Upper lobe of left lung (tissue), 6 donors: ENCODE measurements around the gene ISG15. TPM values are rescaled to one million over a fixed set of nuclear protein-coding genes. Genes with fewer than 3 reads are reported as not detected.

Source experiments
- ATAC-seq, 2 donors: fragments of 200-7000 bp; cut with Tn5 transposase; one replicate each; pipeline ENCODE4 v1.9.1; 2022; ENCODE audit warnings: mild to moderate bottlenecking in 2 of 2, moderate library complexity in 2 of 2; ENCODE audit not compliant: low FRiP score in 2 of 2
- DNase-seq, 2 donors: peaks; one replicate each; pipeline ENCODE4 v3.0.0-alpha.2; 2019 to 2020
- H3K27ac ChIP-seq, 4 donors: fragments of 200-600 bp; sonication (generic); one replicate each; pipeline ENCODE4 v1.5.1; 2016 to 2019
- H3K27me3 ChIP-seq, 4 donors: fragments of 200-600 bp; sonication (generic); one replicate each; pipeline ENCODE4 v1.5.1; 2017 to 2019
- H3K36me3 ChIP-seq, 4 donors: fragments of 200-600 bp; sonication (generic); one replicate each; pipeline ENCODE4 v1.5.1; 2016 to 2019
- H3K4me1 ChIP-seq, 4 donors: fragments of 200-600 bp; sonication (generic); one replicate each; pipeline ENCODE4 v1.5.1; 2018 to 2019
- H3K4me3 ChIP-seq, 4 donors: fragments of 200-600 bp; sonication (generic); one replicate each; pipeline ENCODE4 v1.5.1; 2017 to 2019; ENCODE audit warnings: mild to moderate bottlenecking in 2 of 4, moderate library complexity in 1 of 4
- H3K9me3 ChIP-seq, 4 donors: fragments of 200-600 bp; sonication (generic); one replicate each; pipeline ENCODE4 v1.5.1; 2018 to 2019
- EP300 ChIP-seq, 4 donors: sonication (generic); formaldehyde crosslinking; IDR thresholded peaks; one replicate each; pipeline ENCODE4 v1.5.1; 2017; ENCODE audit warnings: antibody characterized with exemption in 4 of 4, control low read depth in 2 of 4
- POLR2A ChIP-seq, 4 donors: fragments of 450-650 bp; IDR thresholded peaks; one replicate each; pipeline ENCODE4 v1.5.1; 2016 to 2017; ENCODE audit warnings: antibody characterized with exemption in 4 of 4, mild to moderate bottlenecking in 2 of 4
- POLR2AphosphoS5 ChIP-seq, 2 donors: sonication (generic); formaldehyde crosslinking; IDR thresholded peaks; one replicate each; pipeline ENCODE4 v1.5.1; 2017; ENCODE audit warnings: antibody characterized with exemption in 2 of 2
- WGBS, 2 donors: methylation state at CpG; one replicate each; pipeline ENCODE4 v1.1.5; 2017 to 2018; 5-methylcytosine and 5-hydroxymethylcytosine counted together
- total RNA-seq, 6 donors: library from RNA; depleted of rRNA in 4 of 6; stranded (reverse); fragments of >200 nt in 4 of 6; gene quantifications; one replicate each; pipeline versions ENCODE4 v1.1.0 to v1.2.1, GENCODE V29; 2016 to 2021
- TF ChIP-seq, protein P1 (sequence below), 6 experiments: fragments of 450-650 bp in 4 of 6; fragments of 200-600 bp in 2 of 6; sonication (generic) in 2 of 6; IDR thresholded peaks; one replicate each; pipeline ENCODE4 v1.5.1; 2016 to 2019; ENCODE audit warnings: antibody characterized with exemption in 6 of 6
- donor health status: DM: no; HTN: no; CAD: no; lungs with moderate emphysema.
- donor health status: DM: no; HTN: yes; CAD: no; lungs with severe emphysema.

ISG15 gene
- total RNA-seq, 6 donors from 2014 or later: 32.5 to 180 (median 63.8) TPM

DNA sequence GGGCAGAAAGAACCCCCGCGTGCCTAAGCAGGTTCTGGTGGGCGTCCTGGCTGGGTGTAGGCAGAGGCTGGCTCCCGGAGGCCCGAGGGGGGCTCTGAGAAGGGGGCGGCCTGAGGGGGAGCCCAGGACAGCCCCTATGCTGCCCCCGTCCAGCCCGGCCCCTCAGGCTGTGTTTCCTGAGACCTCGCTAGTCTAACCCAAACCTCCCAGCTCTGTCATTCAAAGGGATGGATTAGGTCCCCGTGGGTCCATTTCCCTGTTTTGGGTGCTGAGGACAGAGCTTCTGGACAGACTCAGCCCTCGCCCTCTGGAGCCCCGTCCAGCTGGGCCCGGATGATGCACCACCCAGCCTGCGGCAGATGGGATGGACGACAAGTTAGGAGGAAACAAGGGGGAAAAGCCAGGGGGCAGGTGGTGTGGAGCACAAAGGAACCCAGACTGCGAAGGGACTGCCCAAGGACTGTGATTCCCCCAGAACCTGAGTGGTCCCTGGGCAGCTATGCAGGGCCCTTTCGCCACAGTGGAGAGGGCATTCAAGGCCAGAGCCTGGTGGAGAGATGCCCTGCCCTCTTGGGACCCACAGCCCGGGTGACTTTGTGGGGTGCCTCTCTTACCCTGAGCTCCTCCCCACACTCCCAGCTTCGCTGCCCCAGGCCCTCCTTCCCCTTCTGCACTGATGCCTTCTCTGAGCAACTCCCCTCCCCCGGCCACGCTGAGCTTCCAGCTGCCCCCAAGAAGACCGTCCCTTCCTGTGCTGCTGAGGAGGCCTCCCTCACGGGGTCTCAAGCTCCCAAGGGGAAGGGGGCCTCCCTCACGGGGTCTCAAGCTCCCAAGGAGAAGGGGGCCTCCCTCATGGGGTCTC, 16.2 kb upstream of the ISG15 start:
- WGBS, 2 donors: 74 to 80% methylated on average over 13 to 23 of the region's 24 CpGs

DNA sequence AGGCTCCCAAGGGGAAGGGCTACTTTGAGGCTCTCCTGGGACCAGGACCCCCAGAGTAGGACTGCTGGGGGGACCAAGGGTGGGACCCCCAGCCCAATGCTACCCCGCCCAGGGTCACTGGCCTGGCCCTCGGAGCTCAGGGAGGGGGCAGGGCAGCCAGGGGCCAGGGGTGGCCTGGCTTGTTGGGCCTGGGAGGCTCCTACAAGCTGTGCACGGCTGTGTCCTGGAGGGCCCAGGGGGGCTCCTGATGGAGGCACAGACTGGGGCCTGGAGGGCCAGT, 15.6 kb upstream of the ISG15 start:
- 100% methylated on average over 1 of the region's 3 CpGs; no CpG with 5 or more reads in 1 of the 2 donors for WGBS, 2 donors
- ATAC-seq (no peak), DNase-seq (no peak)
- H3K4me3 ChIP-seq: no peak overlapping the region
- TF ChIP-seq EP300 (IDR thresholded peaks at IDR 0.05) (no peak), POLR2AphosphoS5 (IDR thresholded peaks at IDR 0.05) (no peak), POLR2A (IDR thresholded peaks at IDR 0.05) (no peak)
- TF ChIP-seq, protein P1, sequence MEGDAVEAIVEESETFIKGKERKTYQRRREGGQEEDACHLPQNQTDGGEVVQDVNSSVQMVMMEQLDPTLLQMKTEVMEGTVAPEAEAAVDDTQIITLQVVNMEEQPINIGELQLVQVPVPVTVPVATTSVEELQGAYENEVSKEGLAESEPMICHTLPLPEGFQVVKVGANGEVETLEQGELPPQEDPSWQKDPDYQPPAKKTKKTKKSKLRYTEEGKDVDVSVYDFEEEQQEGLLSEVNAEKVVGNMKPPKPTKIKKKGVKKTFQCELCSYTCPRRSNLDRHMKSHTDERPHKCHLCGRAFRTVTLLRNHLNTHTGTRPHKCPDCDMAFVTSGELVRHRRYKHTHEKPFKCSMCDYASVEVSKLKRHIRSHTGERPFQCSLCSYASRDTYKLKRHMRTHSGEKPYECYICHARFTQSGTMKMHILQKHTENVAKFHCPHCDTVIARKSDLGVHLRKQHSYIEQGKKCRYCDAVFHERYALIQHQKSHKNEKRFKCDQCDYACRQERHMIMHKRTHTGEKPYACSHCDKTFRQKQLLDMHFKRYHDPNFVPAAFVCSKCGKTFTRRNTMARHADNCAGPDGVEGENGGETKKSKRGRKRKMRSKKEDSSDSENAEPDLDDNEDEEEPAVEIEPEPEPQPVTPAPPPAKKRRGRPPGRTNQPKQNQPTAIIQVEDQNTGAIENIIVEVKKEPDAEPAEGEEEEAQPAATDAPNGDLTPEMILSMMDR (IDR thresholded peaks at IDR 0.05): no peak
- H3K27me3 ChIP-seq: peaks cover 0 to 41% (median 18%) of the 10 kb centered on the region in 4 donors
- H3K9me3 ChIP-seq: no peaks in the 10 kb centered on the region
- H3K27ac ChIP-seq: no peak overlapping the region
- no peaks in the 10 kb centered on the region for H3K36me3 ChIP-seq
- peaks cover 25 to 45% (median 38%) of the 10 kb centered on the region in 4 donors for H3K4me1 ChIP-seq

More for the DNA sequence above, 16.2 kb upstream of the ISG15 start:
- peaks cover 0 to 2% (median under 1%) of the 10 kb centered on the region in 4 donors for H3K9me3 ChIP-seq
- H3K4me1 ChIP-seq: peaks cover 25 to 44% (median 37%) of the 10 kb centered on the region in 4 donors
- DNase-seq (peak in 1 of 2 donors; percentile 61), ATAC-seq (no peak)
- no peak overlapping the region for H3K27ac ChIP-seq
- H3K27me3 ChIP-seq: peaks cover 0 to 41% (median 18%) of the 10 kb centered on the region in 4 donors
- H3K36me3 ChIP-seq: no peaks in the 10 kb centered on the region
- no peak for TF ChIP-seq POLR2A (IDR thresholded peaks at IDR 0.05)
- no peak for TF ChIP-seq EP300 (IDR thresholded peaks at IDR 0.05)
- TF ChIP-seq, protein P1 (IDR thresholded peaks at IDR 0.05): no peak
- TF ChIP-seq POLR2AphosphoS5 (IDR thresholded peaks at IDR 0.05): no peak
- H3K4me3 ChIP-seq: no peak overlapping the region

DNA sequence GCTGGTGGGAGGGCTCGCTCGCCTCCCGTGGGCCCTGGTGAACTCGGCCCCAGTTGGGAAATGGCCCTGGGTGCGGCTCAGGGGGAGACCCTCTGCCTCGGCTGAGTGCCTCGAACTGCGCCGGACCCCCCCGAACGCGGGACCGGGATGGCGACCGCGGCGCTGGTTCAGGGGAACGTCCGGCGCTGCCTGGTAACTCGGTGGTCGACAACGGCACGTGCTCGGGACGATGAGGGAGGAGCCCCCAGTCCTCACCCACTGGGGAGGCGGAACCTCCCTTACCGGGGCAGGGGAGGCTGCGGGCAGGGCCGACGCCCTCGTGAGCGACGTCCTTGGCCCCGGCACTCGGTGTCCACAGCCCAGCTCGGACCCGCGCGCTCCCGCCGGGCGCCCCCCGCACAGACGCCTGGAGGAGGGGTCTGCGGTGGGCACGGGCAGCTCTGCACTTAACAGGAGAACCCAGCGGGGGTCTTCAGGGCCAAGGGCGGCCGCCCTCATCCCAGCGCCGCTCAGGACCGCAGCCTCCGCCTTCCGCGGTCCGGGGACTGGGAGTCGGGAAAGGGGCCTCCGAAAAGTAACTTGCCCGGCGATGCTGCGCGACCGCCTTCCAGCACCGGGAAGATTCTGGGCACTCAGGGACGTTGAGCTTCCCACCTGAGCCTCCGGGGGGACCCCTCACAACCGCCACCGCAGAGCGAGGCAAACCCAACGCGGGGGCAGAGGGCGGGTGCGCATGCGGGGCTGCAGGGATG, 15.1 kb upstream of the ISG15 start:
- 54 to 90% methylated on average over 2 to 67 of the region's 75 CpGs for WGBS, 2 donors
- peak in 1 of 2 donors; percentile 84 for DNase-seq
- TF ChIP-seq POLR2A (IDR thresholded peaks at IDR 0.05) (no peak), POLR2AphosphoS5 (IDR thresholded peaks at IDR 0.05) (no peak), EP300 (IDR thresholded peaks at IDR 0.05) (no peak)
- TF ChIP-seq, protein P1 (IDR thresholded peaks at IDR 0.05): no peak
- Histone ChIP-seq H3K36me3 (no peaks in the 10 kb centered on the region), H3K4me3 (peak overlapping the region in 3 of 4 donors; percentile 62 to 72 (median 66)), H3K9me3 (no peaks in the 10 kb centered on the region), H3K4me1 (peaks cover 25 to 45% (median 38%) of the 10 kb centered on the region in 4 donors), H3K27me3 (peaks cover 0 to 41% (median 18%) of the 10 kb centered on the region in 4 donors), H3K27ac (peak overlapping the region in 2 of 4 donors; percentile 98)
- ATAC-seq: no peak

DNA sequence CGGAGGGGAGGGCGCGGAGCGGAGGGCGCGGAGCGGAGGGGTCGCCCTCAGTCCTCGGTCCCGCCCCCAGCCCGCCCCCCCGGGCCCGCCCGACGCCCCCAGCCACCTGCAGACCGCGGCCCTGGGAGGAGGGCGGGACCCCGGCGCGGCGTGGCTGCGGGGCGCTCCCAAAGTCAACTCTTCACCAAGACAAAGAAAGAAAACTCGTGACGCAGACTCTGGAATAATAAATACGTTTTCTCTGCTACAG, 14.6 kb upstream of the ISG15 start:
- Histone ChIP-seq H3K4me1 (peaks cover 25 to 45% (median 38%) of the 10 kb centered on the region in 4 donors), H3K9me3 (no peaks in the 10 kb centered on the region), H3K4me3 (peak overlapping the region; percentile 40 to 72 (median 64)), H3K27me3 (peaks cover 0 to 41% (median 18%) of the 10 kb centered on the region in 4 donors), H3K36me3 (no peaks in the 10 kb centered on the region), H3K27ac (peak overlapping the region in 2 of 4 donors; percentile 98)
- ATAC-seq (no peak), DNase-seq (no peak)
- WGBS, 2 donors: 0% methylated on average over 15 of the region's 27 CpGs; no CpG with 5 or more reads in 1 of the 2 donors
- TF ChIP-seq POLR2A (IDR thresholded peaks at IDR 0.05): no peak
- TF ChIP-seq POLR2AphosphoS5 (IDR thresholded peaks at IDR 0.05): no peak
- TF ChIP-seq, protein P1 (IDR thresholded peaks at IDR 0.05): no peak
- no peak for TF ChIP-seq EP300 (IDR thresholded peaks at IDR 0.05)
